ENCODE data around the gene CNTNAP4.

Gene CNTNAP4

GRCh38 chr16:76441876-76442275 lies 164.7 kb downstream of the CNTNAP4 start:
- Histone ChIP-seq H3K27ac (ENCODE audit: low read length) (no peak overlapping the region), H3K4me1 (ENCODE audit: insufficient read depth, low read length) (no peaks in the 10 kb centered on the region), H3K27me3 (ENCODE audit: insufficient read depth, low read length, poor library complexity) (no peaks in the 10 kb centered on the region), H4K20me1 (ENCODE audit: insufficient read depth, low read length) (no peaks in the 10 kb centered on the region), H3K36me3 (ENCODE audit: insufficient read depth, low read length) (no peaks in the 10 kb centered on the region), H3K4me2 (ENCODE audit: insufficient read depth, low read length) (no peak overlapping the region), H3K4me3 (ENCODE audit: low read depth in 1 of 2, low read length in 2 of 2) (no peak overlapping the region), H3K9me3 (ENCODE audit: insufficient read depth, low read length, severe bottlenecking) (no peaks in the 10 kb centered on the region), H3K9ac (ENCODE audit: low read depth, low read length) (no peak overlapping the region), H3K79me2 (ENCODE audit: insufficient read depth, low read length) (no peaks in the 10 kb centered on the region), H2AFZ (ENCODE audit: low read depth, low read length) (no peak overlapping the region)
- no peak for DNase-seq
- no peak for ATAC-seq (ENCODE audit: insufficient read depth, low read depth)
- TF ChIP-seq EZH2 (IDR thresholded peaks at IDR 0.05; ENCODE audit: borderline replicate concordance, low read depth, low read length, severe bottlenecking) (no peak), CTCF (IDR thresholded peaks at IDR 0.05; ENCODE audit: borderline replicate concordance, extremely low read depth, low read length, poor library complexity, severe bottlenecking) (no peak)

GRCh38 chr16:76443973-76444372 lies 166.8 kb downstream of the CNTNAP4 start:
- no peaks in the 10 kb centered on the region for H3K4me1 ChIP-seq (ENCODE audit: insufficient read depth, low read length)

GRCh38 chr16:76444832-76445231 lies 167.6 kb downstream of the CNTNAP4 start:
- Histone ChIP-seq H2AFZ (ENCODE audit: low read depth, low read length) (no peak overlapping the region), H3K4me1 (ENCODE audit: insufficient read depth, low read length) (no peaks in the 10 kb centered on the region), H4K20me1 (ENCODE audit: insufficient read depth, low read length) (no peaks in the 10 kb centered on the region), H3K4me2 (ENCODE audit: insufficient read depth, low read length) (no peak overlapping the region), H3K79me2 (ENCODE audit: insufficient read depth, low read length) (no peaks in the 10 kb centered on the region), H3K36me3 (ENCODE audit: insufficient read depth, low read length) (no peaks in the 10 kb centered on the region), H3K27ac (ENCODE audit: low read length) (no peak overlapping the region), H3K9me3 (ENCODE audit: insufficient read depth, low read length, severe bottlenecking) (no peaks in the 10 kb centered on the region), H3K27me3 (ENCODE audit: insufficient read depth, low read length, poor library complexity) (no peaks in the 10 kb centered on the region), H3K4me3 (ENCODE audit: low read depth in 1 of 2, low read length in 2 of 2) (no peak overlapping the region), H3K9ac (ENCODE audit: low read depth, low read length) (no peak overlapping the region)
- ATAC-seq (ENCODE audit: insufficient read depth, low read depth) (no peak), DNase-seq (no peak)
- no peak for TF ChIP-seq CTCF (IDR thresholded peaks at IDR 0.05; ENCODE audit: borderline replicate concordance, extremely low read depth, low read length, poor library complexity, severe bottlenecking)
- TF ChIP-seq EZH2 (IDR thresholded peaks at IDR 0.05; ENCODE audit: borderline replicate concordance, low read depth, low read length, severe bottlenecking), result no peak

More at GRCh38 chr16:76443973-76444372, 166.8 kb downstream of the CNTNAP4 start:
- H3K4me2 ChIP-seq (ENCODE audit: insufficient read depth, low read length), result no peak overlapping the region
- H2AFZ ChIP-seq (ENCODE audit: low read depth, low read length), result no peak overlapping the region
- no peak for DNase-seq
- ATAC-seq (ENCODE audit: insufficient read depth, low read depth), result no peak
- H3K27me3 ChIP-seq (ENCODE audit: insufficient read depth, low read length, poor library complexity), result no peaks in the 10 kb centered on the region
- H4K20me1 ChIP-seq (ENCODE audit: insufficient read depth, low read length), result no peaks in the 10 kb centered on the region
- no peaks in the 10 kb centered on the region for H3K36me3 ChIP-seq (ENCODE audit: insufficient read depth, low read length)
- no peaks in the 10 kb centered on the region for H3K79me2 ChIP-seq (ENCODE audit: insufficient read depth, low read length)
- H3K9ac ChIP-seq (ENCODE audit: low read depth, low read length), result no peak overlapping the region
- no peaks in the 10 kb centered on the region for H3K9me3 ChIP-seq (ENCODE audit: insufficient read depth, low read length, severe bottlenecking)
- H3K4me3 ChIP-seq (ENCODE audit: low read depth in 1 of 2, low read length in 2 of 2), result no peak overlapping the region
- no peak overlapping the region for H3K27ac ChIP-seq (ENCODE audit: low read length)
- TF ChIP-seq EZH2 (IDR thresholded peaks at IDR 0.05; ENCODE audit: borderline replicate concordance, low read depth, low read length, severe bottlenecking), result no peak
- no peak for TF ChIP-seq CTCF (IDR thresholded peaks at IDR 0.05; ENCODE audit: borderline replicate concordance, extremely low read depth, low read length, poor library complexity, severe bottlenecking)

- no peaks in the 10 kb centered on the region for H3K9me3 ChIP-seq (ENCODE audit: insufficient read depth, low read length, severe bottlenecking)
- no peak for TF ChIP-seq CTCF (IDR thresholded peaks at IDR 0.05; ENCODE audit: borderline replicate concordance, extremely low read depth, low read length, poor library complexity, severe bottlenecking)
- no peak for TF ChIP-seq EZH2 (IDR thresholded peaks at IDR 0.05; ENCODE audit: borderline replicate concordance, low read depth, low read length, severe bottlenecking)
- H3K27me3 ChIP-seq (ENCODE audit: insufficient read depth, low read length, poor library complexity), result no peaks in the 10 kb centered on the region
- H3K36me3 ChIP-seq (ENCODE audit: insufficient read depth, low read length), result no peaks in the 10 kb centered on the region
- no peak for ATAC-seq (ENCODE audit: insufficient read depth, low read depth)
- no peak overlapping the region for H3K9ac ChIP-seq (ENCODE audit: low read depth, low read length)
- H2AFZ ChIP-seq (ENCODE audit: low read depth, low read length), result no peak overlapping the region
- no peak overlapping the region for H3K27ac ChIP-seq (ENCODE audit: low read length)
- no peaks in the 10 kb centered on the region for H3K4me1 ChIP-seq (ENCODE audit: insufficient read depth, low read length)
- H3K4me2 ChIP-seq (ENCODE audit: insufficient read depth, low read length), result no peak overlapping the region
- H4K20me1 ChIP-seq (ENCODE audit: insufficient read depth, low read length), result no peaks in the 10 kb centered on the region
- no peak for DNase-seq
- no peaks in the 10 kb centered on the region for H3K79me2 ChIP-seq (ENCODE audit: insufficient read depth, low read length)
- H3K4me3 ChIP-seq (ENCODE audit: low read depth in 1 of 2, low read length in 2 of 2), result no peak overlapping the region
Measured at GRCh38 chr16:76445815-76446214, 168.6 kb downstream of the CNTNAP4 start.

Measured in DND-41 (cell line).